ENCODE measurements around the gene SLC15A3. TPM values are rescaled to one million over a fixed set of nuclear protein-coding genes. Genes with fewer than 3 reads are reported as not detected.

Gene SLC15A3
- total RNA-seq, 2 experiments from 2014 or later = 12.6 to 41.4 TPM

GRCh38 chr11:60996381-60997138 lies 44.6 kb upstream of the SLC15A3 start:
- ChIA-PET CTCF (ENCODE audit: unreplicated experiment) (no interaction called here), POLR2A (no interaction called here)
- no TSS peak for BruUV-seq (replicated peaks)
- TF ChIP-seq EZH2phosphoT487 (IDR thresholded peaks at IDR 0.05; ENCODE audit: borderline replicate concordance, low read depth, low read length) = no peak
- TF ChIP-seq, protein P1, sequence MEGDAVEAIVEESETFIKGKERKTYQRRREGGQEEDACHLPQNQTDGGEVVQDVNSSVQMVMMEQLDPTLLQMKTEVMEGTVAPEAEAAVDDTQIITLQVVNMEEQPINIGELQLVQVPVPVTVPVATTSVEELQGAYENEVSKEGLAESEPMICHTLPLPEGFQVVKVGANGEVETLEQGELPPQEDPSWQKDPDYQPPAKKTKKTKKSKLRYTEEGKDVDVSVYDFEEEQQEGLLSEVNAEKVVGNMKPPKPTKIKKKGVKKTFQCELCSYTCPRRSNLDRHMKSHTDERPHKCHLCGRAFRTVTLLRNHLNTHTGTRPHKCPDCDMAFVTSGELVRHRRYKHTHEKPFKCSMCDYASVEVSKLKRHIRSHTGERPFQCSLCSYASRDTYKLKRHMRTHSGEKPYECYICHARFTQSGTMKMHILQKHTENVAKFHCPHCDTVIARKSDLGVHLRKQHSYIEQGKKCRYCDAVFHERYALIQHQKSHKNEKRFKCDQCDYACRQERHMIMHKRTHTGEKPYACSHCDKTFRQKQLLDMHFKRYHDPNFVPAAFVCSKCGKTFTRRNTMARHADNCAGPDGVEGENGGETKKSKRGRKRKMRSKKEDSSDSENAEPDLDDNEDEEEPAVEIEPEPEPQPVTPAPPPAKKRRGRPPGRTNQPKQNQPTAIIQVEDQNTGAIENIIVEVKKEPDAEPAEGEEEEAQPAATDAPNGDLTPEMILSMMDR (conservative IDR thresholded peaks at IDR 0.05; ENCODE audit: low read length) = no peak
- no peaks in the 10 kb centered on the region for H3K79me2 ChIP-seq (ENCODE audit: insufficient read depth, low read depth, low read length)
- no peak overlapping the region for H3K4me2 ChIP-seq (ENCODE audit: low read length)
- no peaks in the 10 kb centered on the region for H4K20me1 ChIP-seq (ENCODE audit: insufficient read depth, low read length)
- no peaks in the 10 kb centered on the region for H3K4me1 ChIP-seq (ENCODE audit: insufficient read depth, low read length, poor library complexity, severe bottlenecking)
- intact Hi-C loops (cut with micrococcal nuclease; ENCODE audit: unreplicated experiment) = no loop called here
- H2AFZ ChIP-seq (ENCODE audit: low read length) = no peak overlapping the region
- no peaks in the 10 kb centered on the region for H3K9me3 ChIP-seq (ENCODE audit: low read length)
- H3K4me3 ChIP-seq (ENCODE audit: low read depth, low read length, poor library complexity, severe bottlenecking) = no peak overlapping the region
- no peak for DNase-seq (ENCODE audit: low spot score)
- H3K36me3 ChIP-seq (ENCODE audit: insufficient read depth, low read length) = no peaks in the 10 kb centered on the region
- no peak overlapping the region for H3K27ac ChIP-seq (ENCODE audit: low read depth, low read length, poor library complexity, severe bottlenecking)
- no peaks in the 10 kb centered on the region for H3K9me2 ChIP-seq (ENCODE audit: insufficient read depth, low read length)

DNA sequence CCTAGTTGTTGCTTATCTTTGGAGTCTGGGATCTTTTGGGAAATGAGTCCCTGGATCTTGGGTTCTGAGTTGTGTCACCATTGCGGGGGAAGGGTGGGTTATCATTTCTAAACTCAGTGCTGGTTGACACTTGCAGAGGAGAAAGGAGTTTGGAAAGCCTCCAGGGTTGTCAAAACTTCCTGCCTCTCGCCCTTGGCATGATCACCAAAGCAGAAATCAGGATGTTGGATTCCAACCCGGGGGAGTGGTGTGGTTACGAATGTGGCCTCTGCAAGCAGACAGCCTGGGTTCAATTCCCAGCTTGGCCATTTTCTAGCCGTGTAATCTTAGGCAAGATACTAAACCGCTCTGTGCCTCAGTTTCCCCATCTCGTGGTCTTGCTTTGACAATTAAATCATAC lies 43.8 kb upstream of the SLC15A3 start:
- H4K20me1 ChIP-seq (ENCODE audit: insufficient read depth, low read length) = no peaks in the 10 kb centered on the region
- H3K4me2 ChIP-seq (ENCODE audit: low read length) = no peak overlapping the region
- no peak overlapping the region for H2AFZ ChIP-seq (ENCODE audit: low read length)
- TF ChIP-seq, protein P1 (conservative IDR thresholded peaks at IDR 0.05; ENCODE audit: low read length) = no peak
- TF ChIP-seq EZH2phosphoT487 (IDR thresholded peaks at IDR 0.05; ENCODE audit: borderline replicate concordance, low read depth, low read length) = no peak
- ChIA-PET POLR2A (no interaction called here), CTCF (ENCODE audit: unreplicated experiment) (no interaction called here)
- H3K9me2 ChIP-seq (ENCODE audit: insufficient read depth, low read length) = no peaks in the 10 kb centered on the region
- H3K36me3 ChIP-seq (ENCODE audit: insufficient read depth, low read length) = no peaks in the 10 kb centered on the region
- no peak overlapping the region for H3K4me3 ChIP-seq (ENCODE audit: low read depth, low read length, poor library complexity, severe bottlenecking)
- BruUV-seq (replicated peaks) = no TSS peak
- H3K9me3 ChIP-seq (ENCODE audit: low read length) = no peaks in the 10 kb centered on the region
- H3K4me1 ChIP-seq (ENCODE audit: insufficient read depth, low read length, poor library complexity, severe bottlenecking) = no peaks in the 10 kb centered on the region
- no peak for DNase-seq (ENCODE audit: low spot score)
- no peak overlapping the region for H3K27ac ChIP-seq (ENCODE audit: low read depth, low read length, poor library complexity, severe bottlenecking)
- no peaks in the 10 kb centered on the region for H3K79me2 ChIP-seq (ENCODE audit: insufficient read depth, low read depth, low read length)
- intact Hi-C loops (cut with micrococcal nuclease; ENCODE audit: unreplicated experiment) = no loop called here

GRCh38 chr11:60994541-60995080 lies 42.6 kb upstream of the SLC15A3 start:
- Histone ChIP-seq H3K4me2 (ENCODE audit: low read length) (no peak overlapping the region), H3K27ac (ENCODE audit: low read depth, low read length, poor library complexity, severe bottlenecking) (no peak overlapping the region), H3K4me3 (ENCODE audit: low read depth, low read length, poor library complexity, severe bottlenecking) (no peak overlapping the region), H3K4me1 (ENCODE audit: insufficient read depth, low read length, poor library complexity, severe bottlenecking) (peaks cover 1% of the 10 kb centered on the region), H4K20me1 (ENCODE audit: insufficient read depth, low read length) (no peaks in the 10 kb centered on the region), H3K9me2 (ENCODE audit: insufficient read depth, low read length) (no peaks in the 10 kb centered on the region), H3K36me3 (ENCODE audit: insufficient read depth, low read length) (no peaks in the 10 kb centered on the region), H3K9me3 (ENCODE audit: low read length) (no peaks in the 10 kb centered on the region), H3K79me2 (ENCODE audit: insufficient read depth, low read depth, low read length) (no peaks in the 10 kb centered on the region), H2AFZ (ENCODE audit: low read length) (no peak overlapping the region)
- ChIA-PET CTCF (ENCODE audit: unreplicated experiment) (no interaction called here), POLR2A (interaction anchor here (0.6 kb wide), 1 partner anchor 258 kb away, joined by 4 read pairs; no protein-coding TSS in a partner anchor)
- TF ChIP-seq, protein P1 (conservative IDR thresholded peaks at IDR 0.05; ENCODE audit: low read length) = no peak
- TF ChIP-seq EZH2phosphoT487 (IDR thresholded peaks at IDR 0.05; ENCODE audit: borderline replicate concordance, low read depth, low read length) = no peak
- no peak for DNase-seq (ENCODE audit: low spot score)
- intact Hi-C loops (cut with micrococcal nuclease; ENCODE audit: unreplicated experiment) = no loop called here
- no TSS peak for BruUV-seq (replicated peaks)

All from OCI-LY7 (cell line).